B cell (primary cell): Measurements from ENCODE around the gene THAP4.

Experiments used
- EZH2 ChIP-seq: IDR thresholded peaks from 2 replicates; pipeline ENCODE4 v1.6.1; 2012; ENCODE audit warnings: borderline replicate concordance, low read depth, mild to moderate bottlenecking, moderate library complexity, low read length; ENCODE audit not compliant: insufficient read depth, poor library complexity, severe bottlenecking
- TF ChIP-seq, protein P1 (sequence below): fragments of 200-600 bp; IDR thresholded peaks from one replicate; pipeline ENCODE4 v1.8.0; 2022; ENCODE audit warnings: antibody characterized with exemption, mild to moderate bottlenecking

DNA sequence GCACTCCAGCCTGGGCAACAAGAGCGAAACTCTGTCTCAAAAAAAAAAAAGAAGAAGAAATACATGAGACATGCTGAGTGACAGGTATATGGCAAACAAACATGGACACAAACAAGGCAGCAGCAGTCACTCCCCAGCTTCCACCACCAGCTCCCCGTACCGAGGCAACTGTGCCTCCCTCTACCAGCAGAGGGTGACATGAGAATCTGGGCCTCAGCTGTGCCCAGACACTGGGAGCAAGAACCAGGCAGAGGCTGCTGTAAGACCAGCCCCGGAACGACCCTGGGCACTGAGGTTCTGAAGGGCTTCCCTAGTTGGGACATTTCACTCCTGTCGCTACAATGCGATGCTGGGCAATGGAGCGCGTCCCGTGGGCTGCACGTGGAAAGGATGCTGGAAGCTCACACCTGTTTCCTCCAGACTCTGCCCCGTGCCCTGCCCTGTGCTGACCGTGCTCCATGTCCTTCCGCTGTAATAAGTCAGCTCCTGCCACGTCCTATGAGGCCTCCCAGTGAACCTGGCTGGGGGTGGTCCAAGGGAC is 41.3 kb downstream of the THAP4 start:
- TF ChIP-seq EZH2 = no peak
- TF ChIP-seq, protein P1, sequence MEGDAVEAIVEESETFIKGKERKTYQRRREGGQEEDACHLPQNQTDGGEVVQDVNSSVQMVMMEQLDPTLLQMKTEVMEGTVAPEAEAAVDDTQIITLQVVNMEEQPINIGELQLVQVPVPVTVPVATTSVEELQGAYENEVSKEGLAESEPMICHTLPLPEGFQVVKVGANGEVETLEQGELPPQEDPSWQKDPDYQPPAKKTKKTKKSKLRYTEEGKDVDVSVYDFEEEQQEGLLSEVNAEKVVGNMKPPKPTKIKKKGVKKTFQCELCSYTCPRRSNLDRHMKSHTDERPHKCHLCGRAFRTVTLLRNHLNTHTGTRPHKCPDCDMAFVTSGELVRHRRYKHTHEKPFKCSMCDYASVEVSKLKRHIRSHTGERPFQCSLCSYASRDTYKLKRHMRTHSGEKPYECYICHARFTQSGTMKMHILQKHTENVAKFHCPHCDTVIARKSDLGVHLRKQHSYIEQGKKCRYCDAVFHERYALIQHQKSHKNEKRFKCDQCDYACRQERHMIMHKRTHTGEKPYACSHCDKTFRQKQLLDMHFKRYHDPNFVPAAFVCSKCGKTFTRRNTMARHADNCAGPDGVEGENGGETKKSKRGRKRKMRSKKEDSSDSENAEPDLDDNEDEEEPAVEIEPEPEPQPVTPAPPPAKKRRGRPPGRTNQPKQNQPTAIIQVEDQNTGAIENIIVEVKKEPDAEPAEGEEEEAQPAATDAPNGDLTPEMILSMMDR = no peak
